ENCODE data around the gene CEP135. TPM values are rescaled to one million over a fixed set of nuclear protein-coding genes. Genes with fewer than 3 reads are reported as not detected.

Gene CEP135
- total and polyA plus RNA-seq, 2 donors (not counting 3 experiments of a cell fraction or from before 2014, with no cell fraction given), result 2.8 to 15.3 TPM

GRCh38 chr4:56066493-56066892 lies 117.7 kb downstream of the CEP135 start:
- no peak for FAIRE-seq
- CTCF ChIA-PET, result no interaction called here
- Histone ChIP-seq H3K79me2 (ENCODE audit: control insufficient read depth, insufficient read depth, low read length) (no peaks in the 10 kb centered on the region), H3K27ac (ENCODE audit: insufficient read depth, low read depth, low read length) (no peak overlapping the region), H4K20me1 (replicated peaks; ENCODE audit: control insufficient read depth, extremely low read depth, insufficient read depth, low read length) (no peaks in the 10 kb centered on the region), H2AFZ (ENCODE audit: low read depth, low read length) (no peak overlapping the region), H3K4me3 (replicated peaks in 1 of 3; ENCODE audit: insufficient read depth in 1 of 3, low read depth in 1 of 3, low read length in 3 of 3) (no peak overlapping the region), H3K4me2 (ENCODE audit: insufficient read depth, low read length) (no peak overlapping the region), H3K9me3 (replicated peaks; ENCODE audit: control insufficient read depth, insufficient read depth, low read length) (no peaks in the 10 kb centered on the region), H3K4me1 (ENCODE audit: control insufficient read depth, extremely low read depth, insufficient read depth, low read length) (no peaks in the 10 kb centered on the region), H3K27me3 (ENCODE audit: control insufficient read depth in 2 of 2, insufficient read depth in 2 of 2, low read length in 2 of 2) (peaks cover 0 to 1% of the 10 kb centered on the region in 2 experiments), H3K36me3 (ENCODE audit: control insufficient read depth in 2 of 2, extremely low read depth in 1 of 2, insufficient read depth in 2 of 2, low read length in 2 of 2) (no peaks in the 10 kb centered on the region), H3K9me1 (replicated peaks; ENCODE audit: control insufficient read depth, extremely low read depth, insufficient read depth, low read length) (no peaks in the 10 kb centered on the region), H3K9ac (replicated peaks; ENCODE audit: extremely low read depth, insufficient read depth, low read length) (no peak overlapping the region)
- POLR2A ChIA-PET, result no interaction called here
- dilution Hi-C loops (cut with MboI; ENCODE audit: extremely low pct_ligation_motif_present, low sequenced_read_pairs) (no loop called here), intact Hi-C loops (cut with micrococcal nuclease) (no loop called here)
- DNase-seq (ENCODE audit: low read depth, low spot score), result no peak
- TF ChIP-seq MYC (IDR thresholded peaks at IDR 0.05; ENCODE audit: low read depth, low read length) (no peak), CTCF (IDR thresholded peaks at IDR 0.05; ENCODE audit: extremely low read depth in 1 of 2, insufficient read depth in 1 of 2, low read depth in 1 of 2, low read length in 2 of 2) (no peak), GATA2 (IDR thresholded peaks at IDR 0.05; ENCODE audit: insufficient read depth, insufficient read length, low read depth, low read length) (no peak), MAX (IDR thresholded peaks at IDR 0.05; ENCODE audit: insufficient read depth, insufficient read length) (no peak), POLR2A (IDR thresholded peaks at IDR 0.05; ENCODE audit: low read depth, low read length) (no peak), POLR2AphosphoS5 (IDR thresholded peaks at IDR 0.05; ENCODE audit: insufficient read depth, low read depth, low read length) (no peak), JUN (IDR thresholded peaks at IDR 0.05; ENCODE audit: borderline replicate concordance, insufficient read depth, insufficient read length, low read depth) (no peak), FOS (IDR thresholded peaks at IDR 0.05; ENCODE audit: borderline replicate concordance, insufficient read depth, low read length) (no peak), EZH2 (IDR thresholded peaks at IDR 0.05; ENCODE audit: borderline replicate concordance, low read depth, low read length, severe bottlenecking) (no peak)
- no TSS peak for BruUV-seq (replicated peaks)
